Measurements from ENCODE around the gene YBX2. TPM values are rescaled to one million over a fixed set of nuclear protein-coding genes. Genes with fewer than 3 reads are reported as not detected.

YBX2 gene
- total and polyA plus RNA-seq, 2 donors (not counting 1 experiment from before 2014, with no cell fraction given), result 0.15 to 0.22 TPM

DNA sequence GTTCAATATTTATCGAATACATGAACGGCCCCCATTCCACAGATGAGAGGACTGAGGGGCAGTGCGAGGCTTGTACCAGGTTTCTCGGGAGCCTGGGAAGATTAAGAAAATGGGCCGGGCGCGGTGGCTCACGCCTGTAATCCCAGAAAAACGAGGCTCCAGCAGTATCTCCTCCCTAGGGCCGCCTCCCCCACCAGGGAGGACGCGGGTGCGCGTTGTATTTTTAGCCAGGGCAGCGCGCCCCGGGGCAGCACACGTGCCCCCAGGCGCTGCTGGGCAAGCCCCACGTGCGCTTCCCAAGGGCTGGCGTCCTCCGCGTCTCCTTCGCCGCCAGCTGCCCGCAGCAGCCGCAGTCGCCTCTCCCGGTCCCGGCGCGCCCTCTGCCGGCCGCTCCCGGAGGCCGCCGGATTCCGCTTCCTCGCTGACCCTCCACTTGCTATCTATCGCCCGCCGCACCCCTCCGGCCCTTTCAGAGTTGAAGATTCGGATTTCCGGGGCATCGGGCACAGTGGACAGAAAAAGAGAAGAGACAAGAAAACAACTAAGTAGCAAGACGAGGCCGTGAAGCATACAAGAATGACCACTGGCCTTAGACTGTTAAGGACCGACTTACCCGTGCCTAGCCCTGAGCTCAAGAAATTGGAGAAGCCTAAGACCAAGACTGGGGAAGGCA is 1.9 kb upstream of the YBX2 start:
- Histone ChIP-seq H3K4me2 (replicated peaks; ENCODE audit: low read depth, low read length, poor library complexity, severe bottlenecking) (peak overlapping the region; percentile 75), H3K9ac (ENCODE audit: low read length) (peak overlapping the region; percentile 49), H3K4me1 (ENCODE audit: control insufficient read depth in 2 of 2, insufficient read depth in 2 of 2, low read length in 2 of 2) (peaks cover 28 to 30% of the 10 kb centered on the region in 2 donors), H3K9me3 (ENCODE audit: control extremely low read depth in 1 of 3, control insufficient read depth in 2 of 3, insufficient read depth in 1 of 3, low read length in 2 of 3) (peaks cover 0 to 7% (median 0%) of the 10 kb centered on the region in 3 donors), H4K20me1 (ENCODE audit: control insufficient read depth, insufficient read depth, low read length, poor library complexity, severe bottlenecking) (no peaks in the 10 kb centered on the region), H3K27me3 (replicated peaks in 1 of 4; ENCODE audit: control extremely low read depth in 1 of 4, control insufficient read depth in 3 of 4, insufficient read depth in 4 of 4, low read length in 3 of 4) (peaks cover 0 to 53% (median 14%) of the 10 kb centered on the region in 4 experiments), H3K79me2 (ENCODE audit: control insufficient read depth, insufficient read depth, low read length) (no peaks in the 10 kb centered on the region), H3K27ac (ENCODE audit: low read length in 2 of 2) (no peak overlapping the region), H3K36me3 (replicated peaks in 1 of 2; ENCODE audit: control extremely low read depth in 1 of 2, control insufficient read depth in 1 of 2, extremely low read depth in 1 of 2, insufficient read depth in 2 of 2, low read length in 1 of 2) (no peaks in the 10 kb centered on the region), H3K4me3 (ENCODE audit: control extremely low read depth in 1 of 5, extremely low read depth in 1 of 5, insufficient read depth in 1 of 5, low read depth in 2 of 5, low read length in 4 of 5) (peak overlapping the region in 2 of 5 experiments; percentile 12 to 14), H2AFZ (ENCODE audit: insufficient read depth, low read depth, low read length, poor library complexity, severe bottlenecking) (peak overlapping the region; percentile 32)
- peak; percentile 84 for DNase-seq
- Mint-ChIP-seq H3K27ac (peak overlapping the region; percentile 47), H3K27me3 (peaks cover 36% of the 10 kb centered on the region), H3K4me1 (peaks cover 22% of the 10 kb centered on the region), H3K4me3 (peak overlapping the region; percentile 83), H3K9me3 (ENCODE audit: insufficient read depth) (no peaks in the 10 kb centered on the region)
- peak; percentile 58 for ATAC-seq (ENCODE audit: low read depth)
- WGBS (ENCODE audit: insufficient coverage), result 5% methylated on average over 49 of the region's 51 CpGs
- intact Hi-C loops (cut with micrococcal nuclease), result loop anchor here (1.0 to 10.0 kb wide), 4 partner anchors 16 to 244 kb away; no protein-coding TSS in a partner anchor
- CTCF ChIA-PET, result interaction anchor here (0.6 to 4.7 kb wide), 44 partner anchors 9 to 646 kb away, joined by 3 to 115 read pairs (median 5); partner anchors contain the start of genes ACADVL, ACAP1, CTDNEP1 and DLG4
- no peak for TF ChIP-seq EZH2 (IDR thresholded peaks at IDR 0.05; ENCODE audit: borderline replicate concordance, insufficient read depth, low read depth, low read length, poor library complexity, severe bottlenecking)
- TF ChIP-seq, protein P1, sequence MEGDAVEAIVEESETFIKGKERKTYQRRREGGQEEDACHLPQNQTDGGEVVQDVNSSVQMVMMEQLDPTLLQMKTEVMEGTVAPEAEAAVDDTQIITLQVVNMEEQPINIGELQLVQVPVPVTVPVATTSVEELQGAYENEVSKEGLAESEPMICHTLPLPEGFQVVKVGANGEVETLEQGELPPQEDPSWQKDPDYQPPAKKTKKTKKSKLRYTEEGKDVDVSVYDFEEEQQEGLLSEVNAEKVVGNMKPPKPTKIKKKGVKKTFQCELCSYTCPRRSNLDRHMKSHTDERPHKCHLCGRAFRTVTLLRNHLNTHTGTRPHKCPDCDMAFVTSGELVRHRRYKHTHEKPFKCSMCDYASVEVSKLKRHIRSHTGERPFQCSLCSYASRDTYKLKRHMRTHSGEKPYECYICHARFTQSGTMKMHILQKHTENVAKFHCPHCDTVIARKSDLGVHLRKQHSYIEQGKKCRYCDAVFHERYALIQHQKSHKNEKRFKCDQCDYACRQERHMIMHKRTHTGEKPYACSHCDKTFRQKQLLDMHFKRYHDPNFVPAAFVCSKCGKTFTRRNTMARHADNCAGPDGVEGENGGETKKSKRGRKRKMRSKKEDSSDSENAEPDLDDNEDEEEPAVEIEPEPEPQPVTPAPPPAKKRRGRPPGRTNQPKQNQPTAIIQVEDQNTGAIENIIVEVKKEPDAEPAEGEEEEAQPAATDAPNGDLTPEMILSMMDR (IDR thresholded peaks at IDR 0.05), result peak; percentile 93
- POLR2A ChIA-PET, result interaction anchor here (0.6 to 1.8 kb wide), 7 partner anchors 12 to 281 kb away, joined by 3 to 7 read pairs (median 5); partner anchors contain the start of gene NEURL4

Measured in B cell (primary cell).